ENCODE measurements around the gene LGR4.

The LGR4 gene

GRCh38 chr11:27408246-27408800, 64.3 kb downstream of the LGR4 start:
- Histone ChIP-seq H3F3A (ENCODE audit: control insufficient read depth, insufficient read depth) (no peaks in the 10 kb centered on the region), H3K27me3 (ENCODE audit: control insufficient read depth, low read length) (no peaks in the 10 kb centered on the region), H3K27ac (ENCODE audit: low read depth, low read length) (no peak overlapping the region), H4K20me1 (ENCODE audit: control insufficient read depth, insufficient read depth, low read depth, low read length) (no peaks in the 10 kb centered on the region), H3K9me2 (replicated peaks; ENCODE audit: control insufficient read depth, low read length) (no peaks in the 10 kb centered on the region), H3K36me3 (ENCODE audit: control insufficient read depth, low read length) (no peaks in the 10 kb centered on the region), H3K4me2 (ENCODE audit: low read length) (no peak overlapping the region), H3K4me3 (ENCODE audit: low read length) (no peak overlapping the region), H3K9me3 (ENCODE audit: control insufficient read depth, insufficient read depth, low read length) (no peaks in the 10 kb centered on the region), H3K4me1 (ENCODE audit: control insufficient read depth, low read length) (no peaks in the 10 kb centered on the region), H3K79me2 (ENCODE audit: control insufficient read depth, low read length) (no peaks in the 10 kb centered on the region)
- TF ChIP-seq CTCF (IDR thresholded peaks at IDR 0.05; ENCODE audit: low read depth, low read length, poor library complexity, severe bottlenecking) (no peak), EZH2phosphoT487 (IDR thresholded peaks at IDR 0.05; ENCODE audit: borderline replicate concordance, low read length) (no peak)

DNA sequence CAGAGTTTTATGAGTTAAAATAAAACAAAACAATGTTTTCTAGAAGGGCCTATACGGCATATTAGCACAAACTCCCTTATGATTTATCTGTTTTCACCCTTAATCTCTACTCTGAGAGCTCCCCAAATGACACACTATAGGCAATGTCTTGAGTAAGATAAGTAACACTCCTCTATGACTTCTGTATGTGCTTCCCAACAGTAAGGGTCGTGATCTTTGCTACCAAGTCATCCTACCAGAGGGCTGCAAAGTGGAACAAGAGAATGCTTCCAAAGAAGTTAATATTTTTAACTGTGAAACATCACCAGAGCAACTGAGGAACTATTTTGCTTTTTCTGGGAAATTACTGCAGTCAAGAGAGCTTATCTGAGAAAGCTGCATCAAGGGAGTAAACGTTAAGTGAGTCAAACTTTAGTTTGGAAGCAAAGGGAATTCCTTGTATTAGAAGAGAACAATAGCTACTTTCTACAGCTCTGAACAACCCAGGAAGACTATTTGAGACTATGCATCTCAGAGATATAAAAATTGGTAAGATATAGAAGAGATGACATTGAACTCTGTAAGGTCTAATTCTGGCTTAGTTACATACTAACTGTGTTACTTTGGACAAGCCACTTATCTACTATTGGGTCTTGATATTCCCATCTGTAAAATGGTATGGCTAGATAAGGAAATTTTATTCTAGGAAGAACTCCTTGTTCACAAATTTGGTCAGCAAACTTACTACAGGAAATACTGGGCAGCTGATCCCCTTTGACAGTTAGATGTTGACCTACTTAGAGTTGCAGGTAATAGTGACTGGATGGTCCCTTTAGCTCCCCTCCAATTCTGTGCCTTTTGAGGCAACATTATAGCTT, 65.9 kb downstream of the LGR4 start:
- no peak overlapping the region for H3K4me3 ChIP-seq (ENCODE audit: low read length)
- no peaks in the 10 kb centered on the region for H4K20me1 ChIP-seq (ENCODE audit: control insufficient read depth, insufficient read depth, low read depth, low read length)
- no peaks in the 10 kb centered on the region for H3K9me2 ChIP-seq (replicated peaks; ENCODE audit: control insufficient read depth, low read length)
- H3K79me2 ChIP-seq (ENCODE audit: control insufficient read depth, low read length), result no peaks in the 10 kb centered on the region
- H3K36me3 ChIP-seq (ENCODE audit: control insufficient read depth, low read length), result no peaks in the 10 kb centered on the region
- H3K4me2 ChIP-seq (ENCODE audit: low read length), result no peak overlapping the region
- no peaks in the 10 kb centered on the region for H3F3A ChIP-seq (ENCODE audit: control insufficient read depth, insufficient read depth)
- no peak overlapping the region for H3K27ac ChIP-seq (ENCODE audit: low read depth, low read length)
- H3K4me1 ChIP-seq (ENCODE audit: control insufficient read depth, low read length), result no peaks in the 10 kb centered on the region
- H3K27me3 ChIP-seq (ENCODE audit: control insufficient read depth, low read length), result no peaks in the 10 kb centered on the region
- TF ChIP-seq CTCF (IDR thresholded peaks at IDR 0.05; ENCODE audit: low read depth, low read length, poor library complexity, severe bottlenecking) (no peak), EZH2phosphoT487 (IDR thresholded peaks at IDR 0.05; ENCODE audit: borderline replicate concordance, low read length) (no peak)
- no peaks in the 10 kb centered on the region for H3K9me3 ChIP-seq (ENCODE audit: control insufficient read depth, insufficient read depth, low read length)

- Histone ChIP-seq H4K20me1 (ENCODE audit: control insufficient read depth, insufficient read depth, low read depth, low read length) (no peaks in the 10 kb centered on the region), H3K36me3 (ENCODE audit: control insufficient read depth, low read length) (no peaks in the 10 kb centered on the region), H3K79me2 (ENCODE audit: control insufficient read depth, low read length) (no peaks in the 10 kb centered on the region), H3K27ac (ENCODE audit: low read depth, low read length) (no peak overlapping the region), H3K9me2 (replicated peaks; ENCODE audit: control insufficient read depth, low read length) (no peaks in the 10 kb centered on the region), H3K4me3 (ENCODE audit: low read length) (no peak overlapping the region), H3F3A (ENCODE audit: control insufficient read depth, insufficient read depth) (no peaks in the 10 kb centered on the region), H3K9me3 (ENCODE audit: control insufficient read depth, insufficient read depth, low read length) (no peaks in the 10 kb centered on the region), H3K27me3 (ENCODE audit: control insufficient read depth, low read length) (no peaks in the 10 kb centered on the region), H3K4me2 (ENCODE audit: low read length) (no peak overlapping the region), H3K4me1 (ENCODE audit: control insufficient read depth, low read length) (no peaks in the 10 kb centered on the region)
- TF ChIP-seq CTCF (IDR thresholded peaks at IDR 0.05; ENCODE audit: low read depth, low read length, poor library complexity, severe bottlenecking) (no peak), EZH2phosphoT487 (IDR thresholded peaks at IDR 0.05; ENCODE audit: borderline replicate concordance, low read length) (no peak)
Observed at GRCh38 chr11:27405134-27405533, 67.5 kb downstream of the LGR4 start.

Data from DOHH2 (cell line).